Lung (tissue), 12 donors: Measurements from ENCODE around the gene COL4A6. TPM values are rescaled to one million over a fixed set of nuclear protein-coding genes. Genes with fewer than 3 reads are reported as not detected.

ENCODE experiments used
- ATAC-seq: fragments of 200-7000 bp; cut with Tn5 transposase; one replicate; pipeline ENCODE4 v1.9.1; 2020; ENCODE audit warnings: moderate number of reproducible peaks; ENCODE audit not compliant: insufficient read depth, low FRiP score
- DNase-seq, 3 donors: peaks; one replicate each; pipeline ENCODE4 v3.0.0-alpha.2; 2013 to 2017
- H3K27ac ChIP-seq, 2 donors: one replicate each; pipeline ENCODE4 v1.5.1; 2013; ENCODE audit warnings: mild to moderate bottlenecking in 2 of 2, moderate library complexity in 2 of 2, control low read depth in 1 of 2, inconsistent platforms in 1 of 2, low read depth in 1 of 2, low read length in 1 of 2
- H3K27me3 ChIP-seq, 3 donors: one replicate each; pipeline ENCODE4 v1.5.1; 2013; ENCODE audit warnings: low read length in 2 of 3; ENCODE audit not compliant: control insufficient read depth in 3 of 3, insufficient read depth in 3 of 3
- H3K36me3 ChIP-seq, 4 donors: one replicate each; pipeline ENCODE4 v1.5.1; 2013; ENCODE audit warnings: low read length in 4 of 4, mild to moderate bottlenecking in 1 of 4, moderate library complexity in 1 of 4; ENCODE audit not compliant: control insufficient read depth in 4 of 4, insufficient read depth in 4 of 4
- H3K4me1 ChIP-seq, 5 donors: one replicate each; pipeline ENCODE4 v1.5.1; 2013; ENCODE audit warnings: low read length in 5 of 5, mild to moderate bottlenecking in 2 of 5, moderate library complexity in 1 of 5; ENCODE audit not compliant: control insufficient read depth in 5 of 5, insufficient read depth in 5 of 5
- H3K4me3 ChIP-seq: one replicate; pipeline ENCODE4 v1.5.1; 2013; ENCODE audit warnings: mild to moderate bottlenecking, control low read depth, moderate library complexity
- H3K9ac ChIP-seq, 2 donors: one replicate each; pipeline ENCODE4 v1.5.1; 2013; ENCODE audit warnings: low read length in 2 of 2, control low read depth in 1 of 2; ENCODE audit not compliant: insufficient read depth in 1 of 2
- H3K9me3 ChIP-seq, 4 donors: one replicate each; pipeline ENCODE4 v1.5.1; 2013; ENCODE audit warnings: low read length in 3 of 4, mild to moderate bottlenecking in 1 of 4, moderate library complexity in 1 of 4; ENCODE audit not compliant: control insufficient read depth in 4 of 4, insufficient read depth in 3 of 4
- CTCF ChIP-seq: IDR thresholded peaks from 2 replicates; pipeline ENCODE4 v1.5.1; 2012; ENCODE audit warnings: mild to moderate bottlenecking; ENCODE audit errors: control extremely low read depth, extremely low read depth
- WGBS, 2 donors: extraction: QIAGEN DNeasy Blood & Tissue Kit; methylation state at CpG; one replicate each; pipeline ENCODE4 v1.1.7; 2013; 5-methylcytosine and 5-hydroxymethylcytosine counted together
- polyA plus RNA-seq, 2 donors: library from polyadenylated mRNA; stranded (reverse); fragments of 200-250 nt; gene quantifications; one replicate each; pipeline ENCODE4 v1.2.1, GENCODE V29; 2013
- total RNA-seq, 2 donors: library from RNA; depleted of rRNA in 1 of 2; stranded (reverse); fragments of >200 nt in 1 of 2; gene quantifications; one replicate each; pipeline ENCODE4 v1.2.1, GENCODE V29; 2014 to 2021
- donor health status: control.
- donor health status: control.
- donor health status: Bipolar disorder and iron deficiency.
- donor health status: healthy.
- donor health status: DM: yes; HTN: yes; CAD: no.

COL4A6 gene
- total and polyA plus RNA-seq, 4 donors, result 0.57 to 16.7 (median 1.6) TPM

DNA sequence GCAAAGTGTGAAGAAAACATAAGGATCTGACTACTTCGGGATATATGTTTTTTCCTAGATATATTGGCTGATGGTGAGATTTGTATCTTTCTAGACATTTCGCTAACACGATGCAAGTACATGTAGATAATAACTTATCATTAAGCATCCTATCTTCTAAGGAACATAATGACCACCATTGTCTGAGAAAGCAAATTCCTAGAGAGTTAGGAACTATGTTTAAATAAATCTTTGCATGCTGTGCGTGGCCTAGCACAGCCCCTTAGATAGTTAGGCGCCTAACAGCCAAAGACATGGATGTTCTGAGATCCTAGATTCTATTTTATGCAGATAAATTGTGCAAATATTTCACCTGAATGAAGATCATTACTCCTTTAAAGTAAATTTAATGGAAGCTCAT is 3.0 kb downstream of the COL4A6 start:
- Histone ChIP-seq H3K27ac (no peak overlapping the region), H3K9ac (no peak overlapping the region), H3K4me3 (no peak overlapping the region), H3K27me3 (peaks cover 0 to 57% (median 20%) of the 10 kb centered on the region in 3 donors), H3K4me1 (no peaks in the 10 kb centered on the region), H3K9me3 (no peaks in the 10 kb centered on the region), H3K36me3 (no peaks in the 10 kb centered on the region)
- no peak for ATAC-seq
- no peak for DNase-seq
- TF ChIP-seq CTCF, result no peak
- 69 to 94% methylated on average over 5 of the region's 5 CpGs for WGBS, 2 donors

GRCh38 chrX:108426262-108426661 is 12.0 kb downstream of the COL4A6 start:
- Histone ChIP-seq H3K9ac (no peak overlapping the region), H3K27ac (no peak overlapping the region), H3K9me3 (peaks cover 0 to 2% (median 0%) of the 10 kb centered on the region in 4 donors), H3K36me3 (no peaks in the 10 kb centered on the region), H3K27me3 (peaks cover 0 to 52% (median 13%) of the 10 kb centered on the region in 3 donors), H3K4me3 (no peak overlapping the region), H3K4me1 (no peaks in the 10 kb centered on the region)
- 37 to 60% methylated on average over 1 of the region's 1 CpG for WGBS, 2 donors
- DNase-seq (no peak), ATAC-seq (no peak)
- TF ChIP-seq CTCF, result no peak

DNA sequence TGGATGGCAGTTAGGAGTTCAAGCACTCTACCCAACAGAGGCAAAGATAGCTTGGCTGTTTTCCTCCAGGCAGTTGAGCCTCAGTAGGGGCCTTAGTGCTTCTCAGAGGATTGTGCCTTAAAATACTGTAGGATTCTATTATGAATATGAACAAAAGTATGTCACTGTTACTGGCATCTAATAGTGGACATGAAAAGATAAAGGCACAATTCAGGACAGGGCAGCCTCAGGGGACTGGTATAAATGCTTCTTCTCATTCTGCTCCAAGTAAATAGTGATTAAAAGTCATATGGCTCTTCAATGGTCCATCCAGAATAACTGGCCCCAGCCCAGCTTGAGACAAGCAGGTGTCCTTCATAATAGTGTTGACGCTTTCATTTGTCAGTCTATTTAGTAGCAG is 17.7 kb downstream of the COL4A6 start:
- no peak overlapping the region for H3K9ac ChIP-seq

More for the DNA sequence above, 17.7 kb downstream of the COL4A6 start:
- Histone ChIP-seq H3K4me3 (no peak overlapping the region), H3K27me3 (peaks cover 0 to 33% (median 2%) of the 10 kb centered on the region in 3 donors), H3K27ac (no peak overlapping the region), H3K4me1 (no peaks in the 10 kb centered on the region), H3K36me3 (no peaks in the 10 kb centered on the region), H3K9me3 (peaks cover 0 to 2% (median 0%) of the 10 kb centered on the region in 4 donors)
- no peak for ATAC-seq
- no peak for TF ChIP-seq CTCF
- 71 to 88% methylated on average over 1 of the region's 1 CpG for WGBS, 2 donors
- no peak for DNase-seq
